A549 (cell line): ENCODE measurements around the gene REN. TPM values are rescaled to one million over a fixed set of nuclear protein-coding genes. Genes with fewer than 3 reads are reported as not detected.

Source experiments
- ATAC-seq, 2 experiments: fragments of 200-7000 bp in 1 of 2; fragments of >200 bp in 1 of 2; cut with Nextera tagmentation in 1 of 2; cut with Tn5 transposase in 1 of 2; 3 replicates each; pipeline versions ENCODE4 v1.8.0 to v1.9.1; 2018 to 2020; ENCODE audit warnings: mild to moderate bottlenecking in 1 of 2, moderate library complexity in 1 of 2
- CTCF ChIA-PET: fragments of 300-600 bp; sonication (Branson Sonifier 250); formaldehyde crosslinking; extraction: SDS; loops from one replicate; lab custom pipeline; 2021; ENCODE audit warnings: antibody characterized with exemption, inconsistent platforms; lab: Yijun Ruan, JAX
- POLR2A ChIA-PET: fragments of 350-600 bp; formaldehyde crosslinking; extraction: SDS; loops from one replicate; lab custom pipeline; 2021; ENCODE audit warnings: antibody characterized with exemption, inconsistent platforms; lab: Yijun Ruan, JAX
- DNase-seq, 2 experiments: peaks; one replicate each; pipeline versions ENCODE4 v3.0.0 to v3.0.0-alpha.2; 2011 to 2016; ENCODE audit warnings: low read depth in 1 of 2, low spot score in 1 of 2
- FAIRE-seq: peaks from 2 replicates; lab custom pipeline; 2011; peaks lifted over from hg19 to GRCh38; lab: Jason Lieb, UNC
- H3K27ac ChIP-seq, 2 experiments: fragments of >200 bp; sonication (Bioruptor Twin); formaldehyde crosslinking; 3 replicates each; pipeline ENCODE4 v1.5.1; 2016 to 2017
- H3K4me1 ChIP-seq: fragments of >200 bp; sonication (Bioruptor Twin); formaldehyde crosslinking; 3 replicates; pipeline ENCODE4 v1.6.1; 2016
- H3K4me2 ChIP-seq: fragments of >200 bp; sonication (Bioruptor Twin); formaldehyde crosslinking; 3 replicates; pipeline ENCODE4 v1.6.1; 2016
- H3K4me3 ChIP-seq: fragments of >200 bp; sonication (Bioruptor Twin); formaldehyde crosslinking; 3 replicates; pipeline ENCODE4 v1.5.1; 2016
- H3K9me3 ChIP-seq: fragments of >200 bp; sonication (Bioruptor Twin); formaldehyde crosslinking; 3 replicates; pipeline ENCODE4 v1.6.1; 2016
- CEBPB ChIP-seq, 2 experiments: fragments of >200 bp in 1 of 2; sonication (Bioruptor Twin) in 1 of 2; formaldehyde crosslinking in 1 of 2; IDR thresholded peaks; 2 replicates each; pipeline ENCODE4 v1.6.1; 2012 to 2016
- CTCF ChIP-seq: fragments of >200 bp; sonication (Bioruptor Twin); formaldehyde crosslinking; IDR thresholded peaks from 3 replicates; pipeline ENCODE4 v1.5.1; 2016
- EP300 ChIP-seq, 2 experiments: fragments of >200 bp; sonication (Bioruptor Twin); formaldehyde crosslinking; IDR thresholded peaks; 2 replicates in 1 of 2; 3 replicates in 1 of 2; pipeline ENCODE4 v1.6.1; 2016 to 2017
- ESRRA ChIP-seq: fragments of 150-350 bp; IDR thresholded peaks from 2 replicates; pipeline ENCODE4 v1.6.1; 2014; ENCODE audit warnings: mild to moderate bottlenecking, low read length, borderline replicate concordance
- HDAC2 ChIP-seq: fragments of 200-600 bp; sonication (generic); IDR thresholded peaks from 2 replicates; pipeline ENCODE4 v1.6.1; 2016
- HOXA7 ChIP-seq: fragments of 250-450 bp; sonication (Bioruptor Pico); IDR thresholded peaks from 2 replicates; pipeline ENCODE4 v1.5.0; 2020; ENCODE audit warnings: mild to moderate bottlenecking, moderate library complexity
- HOXB13 ChIP-seq: fragments of 250-450 bp; sonication (Bioruptor Pico); IDR thresholded peaks from 2 replicates; pipeline ENCODE4 v1.5.0; 2020; ENCODE audit warnings: low read depth, mild to moderate bottlenecking, moderate library complexity
- JUNB ChIP-seq: fragments of >200 bp; sonication (Bioruptor Twin); formaldehyde crosslinking; IDR thresholded peaks from 2 replicates; pipeline ENCODE4 v1.6.1; 2016
- MAFK ChIP-seq: fragments of 450-650 bp; IDR thresholded peaks from 2 replicates; pipeline ENCODE4 v1.6.1; 2014; ENCODE audit not compliant: partially characterized antibody
- MAZ ChIP-seq: fragments of 150-350 bp; IDR thresholded peaks from 2 replicates; pipeline ENCODE4 v1.6.1; 2014; ENCODE audit warnings: antibody characterized with exemption, low read depth, low read length, borderline replicate concordance
- POLR2A ChIP-seq: IDR thresholded peaks from 2 replicates; pipeline ENCODE4 v1.6.1; 2012; ENCODE audit warnings: mild to moderate bottlenecking, low read length
- RAD21 ChIP-seq, 2 experiments: fragments of >200 bp in 1 of 2; sonication (Bioruptor Twin) in 1 of 2; formaldehyde crosslinking in 1 of 2; IDR thresholded peaks in 1 of 2; conservative IDR thresholded peaks in 1 of 2; 2 replicates in 1 of 2; 3 replicates in 1 of 2; pipeline ENCODE4 v1.6.1; 2012 to 2018; ENCODE audit warnings: inconsistent platforms in 1 of 2
- RARB ChIP-seq: fragments of 250-450 bp; sonication (Bioruptor Pico); IDR thresholded peaks from 2 replicates; pipeline ENCODE4 v1.8.0; 2021; ENCODE audit warnings: mild to moderate bottlenecking, moderate library complexity
- RCOR1 ChIP-seq: fragments of 150-350 bp; IDR thresholded peaks from 2 replicates; pipeline ENCODE4 v1.6.1; 2014; ENCODE audit warnings: antibody characterized with exemption, low read length, low read depth
- RNF2 ChIP-seq: fragments of 200-600 bp; sonication (generic); IDR thresholded peaks from 2 replicates; pipeline ENCODE4 v1.6.1; 2016; ENCODE audit warnings: low read depth, mild to moderate bottlenecking, antibody characterized with exemption, moderate library complexity, borderline replicate concordance
- SMC3 ChIP-seq: fragments of >200 bp; sonication (Bioruptor Twin); formaldehyde crosslinking; IDR thresholded peaks from 3 replicates; pipeline ENCODE4 v1.6.1; 2018; ENCODE audit warnings: inconsistent platforms
- ZC3H11A ChIP-seq: fragments of 450-650 bp; IDR thresholded peaks from 2 replicates; pipeline ENCODE4 v1.6.1; 2014; ENCODE audit warnings: antibody characterized with exemption, mild to moderate bottlenecking
- ZFP36 ChIP-seq: fragments of 450-650 bp; IDR thresholded peaks from 2 replicates; pipeline ENCODE4 v1.6.1; 2014; ENCODE audit warnings: borderline replicate concordance; ENCODE audit not compliant: partially characterized antibody
- ZNF302 ChIP-seq: fragments of 250-450 bp; sonication (Bioruptor Pico); IDR thresholded peaks from 2 replicates; pipeline ENCODE4 v1.9.0; 2021; ENCODE audit warnings: inconsistent platforms, mild to moderate bottlenecking, moderate library complexity
- ZSCAN20 ChIP-seq: fragments of 250-450 bp; sonication (Bioruptor Pico); IDR thresholded peaks from 2 replicates; pipeline ENCODE4 v1.8.0; 2022; ENCODE audit warnings: mild to moderate bottlenecking, moderate library complexity
- WGBS: methylation state at CpG from one replicate; pipeline ENCODE4 v1.1.6; 2017; ENCODE audit errors: missing lambda C conversion rate; 5-methylcytosine and 5-hydroxymethylcytosine counted together
- polyA plus RNA-seq, 4 experiments: library from polyadenylated mRNA; depleted of rRNA in 3 of 4; stranded (reverse); fragments of >200 nt; fragmentation: RNase III in 1 of 4; extraction: RNeasy Plus Mini Kit Qiagen cat#74134 plus additional on column Dnase treatment in 1 of 4; gene quantifications; 2 replicates in 3 of 4; 3 replicates in 1 of 4; pipeline ENCODE4 v1.2.3, GENCODE V29; 2011 to 2017
- TF ChIP-seq, protein P1 (sequence below): fragments of 150-350 bp; IDR thresholded peaks from 2 replicates; pipeline ENCODE4 v1.6.1; 2014; ENCODE audit warnings: low read depth, mild to moderate bottlenecking, low read length
- TF ChIP-seq, protein P2 (sequence below): IDR thresholded peaks from 2 replicates; pipeline ENCODE4 v1.6.1; 2012

REN gene
- polyA plus RNA-seq, 2 of the 4 experiments (the other 2 are of a cell fraction) = not detected

- ATAC-seq (no peak), FAIRE-seq (no peak), DNase-seq (no peak)
- Histone ChIP-seq H3K4me2 (no peak overlapping the region), H3K9me3 (no peaks in the 10 kb centered on the region), H3K27ac (no peak overlapping the region), H3K4me3 (no peak overlapping the region), H3K4me1 (no peaks in the 10 kb centered on the region)
- 0% methylated on average over 1 of the region's 1 CpG for WGBS
- TF ChIP-seq HOXA7 (CRISPR knock-in tag) (no peak), CEBPB (IDR thresholded peaks at IDR 0.05) (no peak), ESRRA (no peak), HDAC2 (no peak), JUNB (no peak), SMC3 (no peak), RNF2 (no peak), ZSCAN20 (CRISPR knock-in tag) (no peak), ZNF302 (CRISPR knock-in tag) (no peak), RCOR1 (no peak), RARB (CRISPR knock-in tag) (no peak)
- TF ChIP-seq, protein P1, sequence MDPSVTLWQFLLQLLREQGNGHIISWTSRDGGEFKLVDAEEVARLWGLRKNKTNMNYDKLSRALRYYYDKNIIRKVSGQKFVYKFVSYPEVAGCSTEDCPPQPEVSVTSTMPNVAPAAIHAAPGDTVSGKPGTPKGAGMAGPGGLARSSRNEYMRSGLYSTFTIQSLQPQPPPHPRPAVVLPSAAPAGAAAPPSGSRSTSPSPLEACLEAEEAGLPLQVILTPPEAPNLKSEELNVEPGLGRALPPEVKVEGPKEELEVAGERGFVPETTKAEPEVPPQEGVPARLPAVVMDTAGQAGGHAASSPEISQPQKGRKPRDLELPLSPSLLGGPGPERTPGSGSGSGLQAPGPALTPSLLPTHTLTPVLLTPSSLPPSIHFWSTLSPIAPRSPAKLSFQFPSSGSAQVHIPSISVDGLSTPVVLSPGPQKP = no peak
- POLR2A ChIA-PET = no interaction called here
- CTCF ChIA-PET = interaction anchor here (1.1 to 3.9 kb wide), 4 partner anchors 10 to 181 kb away, joined by 3 to 29 read pairs (median 6); no protein-coding TSS in a partner anchor
Measured at GRCh38 chr1:204181116-204181515, 15.0 kb upstream of the REN start.

DNA sequence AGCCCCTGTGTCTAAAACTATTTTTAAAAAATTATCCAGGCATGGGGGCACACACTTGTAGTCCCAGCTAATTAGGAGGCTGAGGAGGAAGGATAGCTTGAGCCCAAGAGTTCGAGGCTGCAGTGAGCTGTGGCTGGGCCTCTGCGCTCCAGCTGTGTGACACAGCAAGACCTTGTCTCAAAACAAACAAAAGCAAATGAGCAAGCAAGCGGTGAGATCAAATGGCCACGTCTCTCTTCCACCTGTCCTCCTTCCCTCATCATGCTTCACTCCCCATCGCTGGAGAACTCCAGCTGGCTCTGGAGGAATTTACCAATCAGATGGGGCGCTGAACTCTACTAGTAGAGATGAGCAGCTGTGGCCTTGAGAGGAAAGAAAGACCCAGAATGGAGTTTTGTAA lies 14.0 kb upstream of the REN start:
- no peak for FAIRE-seq
- Histone ChIP-seq H3K27ac (no peak overlapping the region), H3K9me3 (no peaks in the 10 kb centered on the region), H3K4me2 (no peak overlapping the region), H3K4me3 (no peak overlapping the region), H3K4me1 (no peaks in the 10 kb centered on the region)
- POLR2A ChIA-PET = interaction anchor here (0.6 kb wide), 1 partner anchor 235 kb away, joined by 3 read pairs; no protein-coding TSS in a partner anchor
- TF ChIP-seq RNF2 (no peak), SMC3 (no peak), MAFK (no peak), ZFP36 (no peak), RCOR1 (no peak), HOXB13 (CRISPR knock-in tag) (no peak), CTCF (no peak)
- CTCF ChIA-PET = interaction anchor here (1.1 to 3.9 kb wide), 6 partner anchors 9 to 182 kb away, joined by 3 to 29 read pairs (median 4); no protein-coding TSS in a partner anchor
- WGBS = 43% methylated on average over 6 of the region's 6 CpGs
- DNase-seq = no peak
- ATAC-seq = no peak

DNA sequence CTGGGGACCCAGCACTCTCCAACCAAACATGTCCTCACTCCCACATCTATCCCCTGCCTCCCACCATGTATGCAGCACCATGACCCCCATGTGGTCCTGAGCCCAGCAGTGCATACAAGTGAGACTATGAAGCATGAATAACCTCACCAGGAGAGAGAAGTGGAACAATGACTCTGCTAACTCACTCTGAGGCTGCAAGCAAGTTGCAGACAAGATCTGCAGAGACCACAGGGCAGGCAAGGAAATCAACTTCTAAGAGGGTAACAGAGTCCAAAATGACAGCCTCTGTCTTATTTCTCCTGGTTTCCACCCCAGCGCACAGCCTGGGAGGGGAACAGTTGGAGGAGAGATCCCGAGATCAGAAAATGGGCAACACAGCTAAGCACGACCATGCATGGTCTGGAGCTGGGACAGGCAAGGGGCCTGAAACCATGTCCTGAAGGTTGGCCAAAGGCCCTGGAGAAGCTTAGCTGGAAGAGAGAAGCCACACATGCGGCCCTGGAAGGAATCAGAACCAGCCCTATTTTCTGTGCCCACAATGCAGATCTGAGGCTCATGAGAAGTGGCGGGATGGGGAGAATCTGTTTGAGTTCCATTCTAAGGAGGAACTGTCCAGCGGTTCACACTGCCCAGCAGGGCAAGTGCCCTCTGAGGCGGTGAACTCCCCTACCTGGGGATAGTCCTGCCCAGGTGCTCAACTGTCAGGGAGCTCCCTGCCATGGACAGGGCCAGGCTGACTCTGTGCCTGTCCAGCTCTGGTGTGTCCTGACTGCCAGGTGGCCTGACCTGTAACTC lies 12.5 kb upstream of the REN start:
- H3K4me1 ChIP-seq = no peaks in the 10 kb centered on the region
- ATAC-seq = no peak; a peak in 1 of 6 replicates
- no peak overlapping the region for H3K4me2 ChIP-seq

More for the DNA sequence above, 12.5 kb upstream of the REN start:
- FAIRE-seq (no peak), DNase-seq (no peak)
- TF ChIP-seq RAD21 (conservative IDR thresholded peaks at IDR 0.05 in 1 of 2, IDR thresholded peaks at IDR 0.05 in 1 of 2) = no peak
- no peak for TF ChIP-seq MAZ
- TF ChIP-seq HOXA7 (CRISPR knock-in tag) = no peak
- TF ChIP-seq EP300 (IDR thresholded peaks at IDR 0.05) = no peak
- TF ChIP-seq POLR2A = no peak
- TF ChIP-seq, protein P2, sequence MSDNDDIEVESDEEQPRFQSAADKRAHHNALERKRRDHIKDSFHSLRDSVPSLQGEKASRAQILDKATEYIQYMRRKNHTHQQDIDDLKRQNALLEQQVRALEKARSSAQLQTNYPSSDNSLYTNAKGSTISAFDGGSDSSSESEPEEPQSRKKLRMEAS = no peak
- TF ChIP-seq ZC3H11A = no peak
- TF ChIP-seq ZNF302 (CRISPR knock-in tag) = no peak
- 66% methylated on average over 7 of the region's 7 CpGs for WGBS
- POLR2A ChIA-PET = no interaction called here
- CTCF ChIA-PET = interaction anchor here (1.3 to 9.8 kb wide), 6 partner anchors 10 to 185 kb away, joined by 3 to 103 read pairs (median 6); partner anchors contain the start of gene REN
- Histone ChIP-seq H3K27ac (no peak overlapping the region), H3K4me3 (no peak overlapping the region), H3K9me3 (no peaks in the 10 kb centered on the region)
